ENCODE data around the gene BICC1.
A peak's percentile ranks its signal among the peaks of the same experiment; 100 is the strongest.

Gene BICC1

DNA sequence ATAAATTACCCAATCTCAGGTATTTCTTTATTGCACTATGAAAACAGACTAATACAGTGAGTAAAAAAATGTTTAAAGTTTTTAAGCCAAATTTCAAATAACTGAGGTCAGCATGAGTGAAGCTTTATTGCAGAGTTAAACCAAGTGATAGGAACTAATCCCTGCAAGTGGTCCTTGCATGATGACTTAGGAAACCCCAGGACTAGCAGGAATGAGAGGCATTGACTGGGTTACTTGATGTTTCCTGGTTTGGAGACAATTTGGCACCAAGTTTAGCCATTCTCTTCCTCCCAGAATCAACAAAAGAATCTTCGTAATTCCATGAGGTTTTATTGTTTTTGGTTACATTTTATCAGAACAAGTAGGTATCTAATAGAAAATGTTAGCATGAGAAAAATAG is 194.2 kb downstream of the BICC1 start:
- DNase-seq, result no peak
- H3K4me3 ChIP-seq (ENCODE audit: low read length), result no peak overlapping the region
- H3K18ac ChIP-seq (ENCODE audit: low read length), result no peak overlapping the region
- no peak overlapping the region for H4K5ac ChIP-seq (ENCODE audit: low read length)
- H3K4me1 ChIP-seq (ENCODE audit: control insufficient read depth, low read depth, low read length), result no peaks in the 10 kb centered on the region
- H3K23ac ChIP-seq (ENCODE audit: low read length), result no peak overlapping the region
- H3K4ac ChIP-seq (ENCODE audit: low read depth, low read length), result no peak overlapping the region
- no peak overlapping the region for H2AK5ac ChIP-seq (ENCODE audit: low read length)
- H3K36me3 ChIP-seq (ENCODE audit: control insufficient read depth, insufficient read depth, low read length), result no peaks in the 10 kb centered on the region
- WGBS (ENCODE audit: extremely low coverage, insufficient coverage, low lambda C conversion rate), result no CpG with 5 or more reads among the region's 1 CpG
- H2BK15ac ChIP-seq (replicated peaks; ENCODE audit: low read depth), result no peak overlapping the region
- H2BK5ac ChIP-seq (ENCODE audit: low read length), result no peak overlapping the region
- H3K79me2 ChIP-seq (ENCODE audit: control insufficient read depth, insufficient read depth, low read length), result no peaks in the 10 kb centered on the region
- H2BK120ac ChIP-seq (ENCODE audit: low read depth, low read length), result no peak overlapping the region
- H3K56ac ChIP-seq (ENCODE audit: low read length), result no peak overlapping the region
- H3K9ac ChIP-seq (ENCODE audit: low read length), result no peak overlapping the region
- no peak overlapping the region for H3K27ac ChIP-seq (ENCODE audit: low read depth, low read length)
- no peak overlapping the region for H3K4me2 ChIP-seq (ENCODE audit: low read length)
- H4K8ac ChIP-seq (ENCODE audit: low read depth, low read length), result no peak overlapping the region
- H3K27me3 ChIP-seq (ENCODE audit: insufficient read depth, low read length, poor library complexity), result no peaks in the 10 kb centered on the region
- H3K79me1 ChIP-seq (ENCODE audit: low read length), result no peaks in the 10 kb centered on the region

GRCh38 chr10:58712141-58712540 is 199.5 kb downstream of the BICC1 start:
- Histone ChIP-seq H3K23ac (ENCODE audit: low read length) (no peak overlapping the region), H2AK5ac (ENCODE audit: low read length) (no peak overlapping the region), H2BK15ac (replicated peaks; ENCODE audit: low read depth) (no peak overlapping the region), H3K27ac (ENCODE audit: low read depth, low read length) (no peak overlapping the region), H3K4me2 (ENCODE audit: low read length) (no peak overlapping the region), H3K27me3 (ENCODE audit: insufficient read depth, low read length, poor library complexity) (no peaks in the 10 kb centered on the region), H3K18ac (ENCODE audit: low read length) (no peak overlapping the region), H4K8ac (ENCODE audit: low read depth, low read length) (no peak overlapping the region), H3K79me1 (ENCODE audit: low read length) (no peaks in the 10 kb centered on the region), H4K5ac (ENCODE audit: low read length) (no peak overlapping the region), H3K4ac (ENCODE audit: low read depth, low read length) (no peak overlapping the region), H3K9ac (ENCODE audit: low read length) (no peak overlapping the region), H3K56ac (ENCODE audit: low read length) (no peak overlapping the region), H3K79me2 (ENCODE audit: control insufficient read depth, insufficient read depth, low read length) (no peaks in the 10 kb centered on the region), H3K4me1 (ENCODE audit: control insufficient read depth, low read depth, low read length) (no peaks in the 10 kb centered on the region), H2BK5ac (ENCODE audit: low read length) (no peak overlapping the region), H3K36me3 (ENCODE audit: control insufficient read depth, insufficient read depth, low read length) (no peaks in the 10 kb centered on the region), H2BK120ac (ENCODE audit: low read depth, low read length) (no peak overlapping the region), H3K4me3 (ENCODE audit: low read length) (no peak overlapping the region)
- no CpG with 5 or more reads among the region's 3 CpGs for WGBS (ENCODE audit: extremely low coverage, insufficient coverage, low lambda C conversion rate)
- DNase-seq, result no peak

DNA sequence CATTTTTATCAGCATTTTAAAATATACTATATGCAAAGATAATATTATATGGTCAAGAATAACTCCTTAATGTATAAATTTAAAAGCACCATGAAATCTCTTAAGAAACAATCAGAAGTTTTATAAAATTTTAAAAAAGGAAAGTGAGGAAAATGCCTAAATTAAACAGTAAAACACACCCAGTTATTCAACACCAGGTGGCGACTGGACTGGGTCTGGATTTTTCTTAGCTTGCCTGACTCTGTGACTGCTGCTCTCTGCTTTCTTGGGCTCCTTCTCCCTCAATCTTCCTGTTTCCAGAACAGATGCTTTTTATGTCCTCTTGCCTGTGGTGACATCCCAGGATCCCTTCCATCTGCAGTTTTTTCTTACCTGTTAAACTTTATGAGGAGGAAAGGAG is 200.3 kb downstream of the BICC1 start:
- peak; percentile 14 for DNase-seq
- no peak overlapping the region for H4K8ac ChIP-seq (ENCODE audit: low read depth, low read length)
- H3K79me1 ChIP-seq (ENCODE audit: low read length), result no peaks in the 10 kb centered on the region
- H3K18ac ChIP-seq (ENCODE audit: low read length), result no peak overlapping the region
- H3K27me3 ChIP-seq (ENCODE audit: insufficient read depth, low read length, poor library complexity), result no peaks in the 10 kb centered on the region
- no peak overlapping the region for H3K56ac ChIP-seq (ENCODE audit: low read length)
- no peak overlapping the region for H2AK5ac ChIP-seq (ENCODE audit: low read length)
- no peak overlapping the region for H3K4me3 ChIP-seq (ENCODE audit: low read length)
- H3K4ac ChIP-seq (ENCODE audit: low read depth, low read length), result no peak overlapping the region
- H2BK120ac ChIP-seq (ENCODE audit: low read depth, low read length), result no peak overlapping the region
- H3K4me2 ChIP-seq (ENCODE audit: low read length), result no peak overlapping the region
- H3K9ac ChIP-seq (ENCODE audit: low read length), result no peak overlapping the region
- no peaks in the 10 kb centered on the region for H3K79me2 ChIP-seq (ENCODE audit: control insufficient read depth, insufficient read depth, low read length)
- no CpG with 5 or more reads among the region's 1 CpG for WGBS (ENCODE audit: extremely low coverage, insufficient coverage, low lambda C conversion rate)
- no peak overlapping the region for H3K23ac ChIP-seq (ENCODE audit: low read length)
- no peak overlapping the region for H3K27ac ChIP-seq (ENCODE audit: low read depth, low read length)
- no peak overlapping the region for H4K5ac ChIP-seq (ENCODE audit: low read length)
- H2BK15ac ChIP-seq (replicated peaks; ENCODE audit: low read depth), result no peak overlapping the region
- H2BK5ac ChIP-seq (ENCODE audit: low read length), result no peak overlapping the region
- H3K36me3 ChIP-seq (ENCODE audit: control insufficient read depth, insufficient read depth, low read length), result no peaks in the 10 kb centered on the region
- no peaks in the 10 kb centered on the region for H3K4me1 ChIP-seq (ENCODE audit: control insufficient read depth, low read depth, low read length)

- no peak overlapping the region for H2AK5ac ChIP-seq (ENCODE audit: low read length)
- H2BK15ac ChIP-seq (replicated peaks; ENCODE audit: low read depth), result no peak overlapping the region
- H4K8ac ChIP-seq (ENCODE audit: low read depth, low read length), result no peak overlapping the region
- no peak overlapping the region for H3K18ac ChIP-seq (ENCODE audit: low read length)
- H3K4me1 ChIP-seq (ENCODE audit: control insufficient read depth, low read depth, low read length), result no peaks in the 10 kb centered on the region
- no peak overlapping the region for H4K5ac ChIP-seq (ENCODE audit: low read length)
- no peak overlapping the region for H3K23ac ChIP-seq (ENCODE audit: low read length)
- H3K36me3 ChIP-seq (ENCODE audit: control insufficient read depth, insufficient read depth, low read length), result no peaks in the 10 kb centered on the region
- WGBS (ENCODE audit: extremely low coverage, insufficient coverage, low lambda C conversion rate), result no CpG with 5 or more reads among the region's 2 CpGs
- no peak overlapping the region for H2BK5ac ChIP-seq (ENCODE audit: low read length)
- H3K56ac ChIP-seq (ENCODE audit: low read length), result no peak overlapping the region
- no peak overlapping the region for H2BK120ac ChIP-seq (ENCODE audit: low read depth, low read length)
- no peaks in the 10 kb centered on the region for H3K79me2 ChIP-seq (ENCODE audit: control insufficient read depth, insufficient read depth, low read length)
- H3K79me1 ChIP-seq (ENCODE audit: low read length), result no peaks in the 10 kb centered on the region
- H3K9ac ChIP-seq (ENCODE audit: low read length), result no peak overlapping the region
- no peak for DNase-seq
- no peaks in the 10 kb centered on the region for H3K27me3 ChIP-seq (ENCODE audit: insufficient read depth, low read length, poor library complexity)
- no peak overlapping the region for H3K4me3 ChIP-seq (ENCODE audit: low read length)
- no peak overlapping the region for H3K4me2 ChIP-seq (ENCODE audit: low read length)
- H3K27ac ChIP-seq (ENCODE audit: low read depth, low read length), result no peak overlapping the region
- H3K4ac ChIP-seq (ENCODE audit: low read depth, low read length), result no peak overlapping the region
Measured at GRCh38 chr10:58714409-58714808, 201.7 kb downstream of the BICC1 start.

- Histone ChIP-seq H3K4me3 (ENCODE audit: low read length) (no peak overlapping the region), H3K36me3 (ENCODE audit: control insufficient read depth, insufficient read depth, low read length) (no peaks in the 10 kb centered on the region), H3K27me3 (ENCODE audit: insufficient read depth, low read length, poor library complexity) (no peaks in the 10 kb centered on the region), H3K23ac (ENCODE audit: low read length) (no peak overlapping the region), H3K27ac (ENCODE audit: low read depth, low read length) (no peak overlapping the region), H3K9ac (ENCODE audit: low read length) (no peak overlapping the region), H3K18ac (ENCODE audit: low read length) (no peak overlapping the region), H3K4ac (ENCODE audit: low read depth, low read length) (no peak overlapping the region), H3K56ac (ENCODE audit: low read length) (no peak overlapping the region), H3K4me1 (ENCODE audit: control insufficient read depth, low read depth, low read length) (no peaks in the 10 kb centered on the region), H4K8ac (ENCODE audit: low read depth, low read length) (no peak overlapping the region), H3K4me2 (ENCODE audit: low read length) (no peak overlapping the region), H2BK120ac (ENCODE audit: low read depth, low read length) (no peak overlapping the region), H2AK5ac (ENCODE audit: low read length) (no peak overlapping the region), H3K79me1 (ENCODE audit: low read length) (no peaks in the 10 kb centered on the region), H2BK5ac (ENCODE audit: low read length) (no peak overlapping the region), H3K79me2 (ENCODE audit: control insufficient read depth, insufficient read depth, low read length) (no peaks in the 10 kb centered on the region), H4K5ac (ENCODE audit: low read length) (no peak overlapping the region), H2BK15ac (replicated peaks; ENCODE audit: low read depth) (no peak overlapping the region)
- no CpG with 5 or more reads among the region's 2 CpGs for WGBS (ENCODE audit: extremely low coverage, insufficient coverage, low lambda C conversion rate)
- no peak for DNase-seq
Measured at GRCh38 chr10:58715061-58715460, 202.4 kb downstream of the BICC1 start.

- no peak overlapping the region for H3K18ac ChIP-seq (ENCODE audit: low read length)
- H3K4ac ChIP-seq (ENCODE audit: low read depth, low read length), result no peak overlapping the region
- H3K23ac ChIP-seq (ENCODE audit: low read length), result no peak overlapping the region
- no peak overlapping the region for H3K4me2 ChIP-seq (ENCODE audit: low read length)
- DNase-seq, result no peak
- H4K5ac ChIP-seq (ENCODE audit: low read length), result no peak overlapping the region
- no peak overlapping the region for H2BK120ac ChIP-seq (ENCODE audit: low read depth, low read length)
- H3K56ac ChIP-seq (ENCODE audit: low read length), result no peak overlapping the region
- H2AK5ac ChIP-seq (ENCODE audit: low read length), result no peak overlapping the region
- H3K27ac ChIP-seq (ENCODE audit: low read depth, low read length), result no peak overlapping the region
- H3K27me3 ChIP-seq (ENCODE audit: insufficient read depth, low read length, poor library complexity), result peaks cover 2% of the 10 kb centered on the region
- no peaks in the 10 kb centered on the region for H3K79me1 ChIP-seq (ENCODE audit: low read length)
- WGBS (ENCODE audit: extremely low coverage, insufficient coverage, low lambda C conversion rate), result no CpG with 5 or more reads among the region's 13 CpGs
- no peak overlapping the region for H2BK15ac ChIP-seq (replicated peaks; ENCODE audit: low read depth)
- H3K4me3 ChIP-seq (ENCODE audit: low read length), result no peak overlapping the region
- H3K79me2 ChIP-seq (ENCODE audit: control insufficient read depth, insufficient read depth, low read length), result no peaks in the 10 kb centered on the region
- H3K9ac ChIP-seq (ENCODE audit: low read length), result no peak overlapping the region
- no peak overlapping the region for H2BK5ac ChIP-seq (ENCODE audit: low read length)
- no peak overlapping the region for H4K8ac ChIP-seq (ENCODE audit: low read depth, low read length)
- no peaks in the 10 kb centered on the region for H3K4me1 ChIP-seq (ENCODE audit: control insufficient read depth, low read depth, low read length)
- no peaks in the 10 kb centered on the region for H3K36me3 ChIP-seq (ENCODE audit: control insufficient read depth, insufficient read depth, low read length)
Measured at GRCh38 chr10:58718596-58718995, 205.9 kb downstream of the BICC1 start.

All from mesendoderm (in vitro differentiated cells).